ENCODE data around the gene TNFSF9.
"Not testable (repeated sequence)": the region's sequence is repeated elsewhere in the genome, so short reads cannot be mapped to it uniquely, and the experiment has no call there.

Gene TNFSF9

DNA sequence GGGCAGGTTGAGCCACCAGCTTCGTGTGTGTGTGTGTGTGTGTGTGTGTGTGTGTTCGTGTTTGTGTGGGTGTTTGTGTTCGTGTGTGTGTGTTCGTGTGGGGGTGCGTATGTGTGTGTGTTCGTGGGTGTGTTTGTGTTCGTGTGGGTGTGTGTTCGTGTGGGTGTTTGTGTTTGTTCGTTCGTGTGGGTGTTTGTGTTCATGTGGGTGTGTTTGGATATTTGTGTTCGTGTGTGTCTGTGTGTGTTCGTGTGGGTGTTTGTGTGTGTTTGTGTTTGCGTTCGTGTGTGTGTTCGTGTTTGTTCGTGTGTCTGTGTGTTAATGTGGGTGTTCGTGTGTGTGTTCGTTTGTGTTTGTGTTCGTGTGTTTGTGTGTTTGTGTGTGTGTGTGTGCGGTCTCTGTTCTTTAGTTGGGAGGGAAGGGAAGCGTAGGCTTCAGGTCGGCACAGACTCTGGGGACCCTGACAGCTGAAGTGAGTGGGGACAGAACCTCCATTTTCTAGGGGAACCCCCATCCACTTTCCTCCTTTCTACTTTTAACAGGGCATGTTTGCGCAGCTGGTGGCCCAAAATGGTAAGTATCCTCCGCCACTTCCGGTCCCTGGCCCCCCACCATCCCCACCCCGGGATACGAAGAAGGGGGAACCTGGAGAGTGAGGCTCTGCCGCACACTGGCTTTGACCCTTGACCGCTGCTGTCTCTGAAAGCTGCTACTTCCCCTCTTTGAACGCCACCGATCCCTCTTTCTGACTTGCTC, 1.6 kb downstream of the TNFSF9 start:
- no peak for DNase-seq (ENCODE audit: low read depth in 2 of 2)

DNA sequence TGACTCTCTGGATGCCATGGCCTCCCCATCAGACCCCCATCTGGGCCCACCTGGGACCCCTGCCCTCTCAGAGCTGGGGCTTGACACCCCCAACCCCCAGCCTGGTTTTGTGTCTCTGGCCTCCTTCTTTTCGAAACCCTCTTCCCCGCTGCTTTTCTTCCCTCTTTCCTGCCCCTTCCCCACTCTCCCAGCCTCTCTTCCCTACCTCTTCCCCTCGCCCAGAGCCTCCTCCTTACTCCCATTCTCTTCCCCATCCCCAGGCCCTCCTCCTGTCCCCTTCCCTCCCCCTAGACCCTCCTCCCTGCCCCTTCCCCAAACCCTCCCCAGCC, 2.1 kb downstream of the TNFSF9 start:
- no peak for DNase-seq (ENCODE audit: low read depth in 2 of 2)

DNA sequence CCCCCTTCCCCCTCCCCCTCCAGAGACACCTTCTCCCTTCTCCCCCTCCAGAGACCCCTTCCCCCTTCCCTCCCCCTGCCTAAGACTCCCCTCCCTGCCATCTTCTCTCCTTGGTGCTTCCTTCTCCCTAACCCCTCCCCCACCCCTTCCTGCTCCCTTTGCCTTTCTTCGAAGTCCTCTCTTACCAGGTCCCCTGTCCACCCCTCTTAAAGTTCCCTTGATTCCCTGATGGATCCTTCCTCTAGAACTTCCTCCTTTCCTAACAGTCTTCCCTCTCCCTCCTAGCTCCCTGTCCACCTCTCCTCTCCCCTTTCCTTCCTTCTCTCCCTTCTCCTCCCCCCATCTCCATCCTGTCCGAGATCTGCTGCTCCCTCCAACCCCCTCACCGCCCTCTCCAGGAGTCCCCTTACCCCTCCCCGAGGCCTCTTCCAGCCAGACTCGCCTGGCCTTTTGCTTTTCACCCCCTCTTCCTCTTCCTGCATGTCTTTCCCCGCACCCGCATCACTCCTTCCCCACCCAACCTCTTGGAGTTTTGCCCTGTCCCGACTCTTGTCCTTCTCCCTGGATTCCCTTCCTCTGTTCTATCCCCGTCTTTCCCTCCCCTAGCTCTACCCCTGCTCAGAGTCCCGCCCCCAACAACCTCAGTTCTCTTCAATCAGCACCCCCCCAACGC, 3.1 kb downstream of the TNFSF9 start:
- DNase-seq (ENCODE audit: low read depth in 2 of 2) = no peak

DNA sequence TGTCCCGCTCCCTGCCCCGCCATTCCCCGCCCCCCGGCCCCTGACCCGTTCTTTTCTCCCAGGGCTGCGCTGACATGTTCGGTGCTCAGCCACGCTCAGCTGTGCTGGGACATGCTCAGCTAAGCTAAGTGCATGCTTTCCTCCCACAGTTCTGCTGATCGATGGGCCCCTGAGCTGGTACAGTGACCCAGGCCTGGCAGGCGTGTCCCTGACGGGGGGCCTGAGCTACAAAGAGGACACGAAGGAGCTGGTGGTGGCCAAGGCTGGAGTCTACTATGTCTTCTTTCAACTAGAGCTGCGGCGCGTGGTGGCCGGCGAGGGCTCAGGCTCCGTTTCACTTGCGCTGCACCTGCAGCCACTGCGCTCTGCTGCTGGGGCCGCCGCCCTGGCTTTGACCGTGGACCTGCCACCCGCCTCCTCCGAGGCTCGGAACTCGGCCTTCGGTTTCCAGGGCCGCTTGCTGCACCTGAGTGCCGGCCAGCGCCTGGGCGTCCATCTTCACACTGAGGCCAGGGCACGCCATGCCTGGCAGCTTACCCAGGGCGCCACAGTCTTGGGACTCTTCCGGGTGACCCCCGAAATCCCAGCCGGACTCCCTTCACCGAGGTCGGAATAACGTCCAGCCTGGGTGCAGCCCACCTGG, 3.7 kb downstream of the TNFSF9 start:
- DNase-seq (ENCODE audit: low read depth in 2 of 2) = no peak

DNA sequence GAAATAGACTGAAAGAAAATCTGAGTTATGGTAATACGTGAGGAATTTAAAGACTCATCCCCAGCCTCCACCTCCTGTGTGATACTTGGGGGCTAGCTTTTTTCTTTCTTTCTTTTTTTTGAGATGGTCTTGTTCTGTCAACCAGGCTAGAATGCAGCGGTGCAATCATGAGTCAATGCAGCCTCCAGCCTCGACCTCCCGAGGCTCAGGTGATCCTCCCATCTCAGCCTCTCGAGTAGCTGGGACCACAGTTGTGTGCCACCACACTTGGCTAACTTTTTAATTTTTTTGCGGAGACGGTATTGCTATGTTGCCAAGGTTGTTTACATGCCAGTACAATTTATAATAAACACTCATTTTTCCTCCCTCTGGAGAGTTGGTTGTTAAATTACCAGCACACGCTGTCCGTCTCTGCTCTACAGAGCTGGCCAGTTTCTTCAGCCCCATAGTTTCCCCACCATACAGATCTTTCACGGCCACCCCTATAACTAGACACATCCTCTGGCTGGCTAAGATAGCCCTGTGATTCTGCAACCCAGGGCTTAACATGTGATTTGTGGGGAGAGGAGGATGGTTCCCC, 4.8 kb downstream of the TNFSF9 start:
- DNase-seq (ENCODE audit: low read depth in 2 of 2) = no peak

DNA sequence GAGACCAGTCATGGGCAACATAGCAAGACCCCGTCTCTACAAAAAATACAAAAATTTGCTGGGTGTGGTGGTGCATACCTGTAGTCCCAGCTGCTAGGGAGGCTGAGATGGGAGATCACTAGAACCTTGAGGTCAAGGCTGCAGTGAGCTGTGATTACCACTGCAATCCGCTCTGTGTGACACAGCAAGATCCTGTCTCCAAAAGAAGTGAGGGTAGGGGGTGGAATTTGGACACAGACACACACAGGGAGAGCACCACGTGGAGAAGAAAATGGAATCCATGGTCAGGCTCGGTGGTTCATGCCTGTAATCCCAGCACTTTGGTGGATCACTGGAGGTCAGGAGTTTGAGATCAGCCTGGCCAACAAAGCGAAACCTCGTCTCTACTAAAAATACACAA, 8.7 kb downstream of the TNFSF9 start:
- no peak for DNase-seq (ENCODE audit: low read depth in 2 of 2)

DNA sequence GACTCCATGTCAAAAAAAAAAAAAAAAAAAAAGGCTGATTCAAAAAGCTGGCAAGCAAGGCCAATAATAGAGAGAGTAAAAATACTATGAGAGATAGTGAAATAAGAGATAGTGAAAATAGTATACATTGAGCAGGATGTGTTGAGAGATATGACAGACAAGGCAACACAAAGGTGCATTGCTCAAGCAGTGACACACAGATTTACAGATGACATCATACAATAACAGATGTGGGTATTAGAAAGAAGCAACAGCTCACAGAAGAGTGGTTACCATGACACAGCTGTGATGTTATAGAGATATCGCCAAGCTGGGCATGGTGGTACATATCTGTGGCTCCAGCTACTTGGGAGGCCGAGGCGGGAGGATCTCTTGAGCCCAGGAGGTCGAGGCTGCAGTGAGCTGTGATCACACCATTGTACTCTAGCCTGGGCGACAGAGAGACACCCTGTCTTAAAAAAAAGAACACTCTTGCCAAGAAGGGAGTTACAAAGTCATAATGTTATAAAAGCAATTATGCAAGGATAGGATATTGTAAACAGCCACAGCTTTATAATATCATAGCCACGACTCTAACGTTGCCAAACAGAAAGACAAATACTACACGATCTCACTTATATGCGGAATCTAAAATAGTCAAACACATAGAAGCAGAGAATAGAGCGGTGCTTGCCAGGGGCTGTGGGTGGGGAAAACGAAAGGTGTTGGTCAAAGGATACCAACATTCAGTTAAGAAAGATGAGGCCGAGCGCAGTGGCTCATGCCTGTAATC, 10.3 kb downstream of the TNFSF9 start:
- no peak for DNase-seq (ENCODE audit: low read depth in 2 of 2)

DNA sequence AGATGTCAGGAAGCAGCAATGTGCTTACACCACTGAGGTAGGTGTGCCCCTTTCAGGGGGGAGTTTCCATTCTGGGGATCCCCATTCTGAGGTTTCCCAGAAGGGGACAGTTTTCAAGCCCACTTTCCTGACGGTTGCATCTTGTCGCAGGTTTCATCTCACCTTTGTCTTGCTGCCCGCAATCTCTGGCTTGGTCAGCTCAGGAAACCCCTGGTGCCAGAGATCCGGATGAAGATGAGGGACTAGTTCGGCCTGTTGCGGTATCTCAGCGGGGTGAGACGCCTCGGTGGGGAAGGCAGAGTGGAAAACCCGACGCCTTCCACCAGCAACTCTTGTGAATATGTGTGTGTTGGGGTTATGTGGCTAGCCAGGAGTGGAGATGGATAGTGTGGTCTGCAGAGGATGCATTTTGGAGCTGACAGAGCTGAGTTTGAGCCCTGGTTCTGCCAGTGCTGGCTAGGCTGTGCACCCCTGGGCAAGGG, 13.1 kb downstream of the TNFSF9 start:
- DNase-seq (ENCODE audit: low read depth in 2 of 2) = no peak

DNA sequence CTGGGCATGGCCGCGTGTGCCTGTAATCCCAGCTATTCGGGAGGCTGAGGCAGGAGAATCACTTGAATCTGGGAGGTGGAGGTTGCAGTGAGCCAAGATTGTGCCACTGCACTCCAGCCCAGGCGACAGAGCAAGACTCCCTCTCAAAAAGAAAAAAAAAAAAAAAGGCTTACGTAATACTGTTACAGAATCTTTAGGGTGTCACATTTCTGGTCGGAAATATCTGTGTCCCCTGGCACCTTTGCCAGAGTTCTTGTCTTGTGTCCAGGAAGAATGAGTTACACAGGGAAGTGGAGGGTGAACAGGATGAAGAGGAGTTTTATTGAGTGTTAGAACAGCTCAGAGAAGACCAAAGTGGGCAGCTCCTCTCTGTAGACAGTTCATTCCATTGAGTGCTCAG, 19.9 kb downstream of the TNFSF9 start:
- DNase-seq (ENCODE audit: low read depth in 2 of 2) = not testable (repeated sequence)

DNA sequence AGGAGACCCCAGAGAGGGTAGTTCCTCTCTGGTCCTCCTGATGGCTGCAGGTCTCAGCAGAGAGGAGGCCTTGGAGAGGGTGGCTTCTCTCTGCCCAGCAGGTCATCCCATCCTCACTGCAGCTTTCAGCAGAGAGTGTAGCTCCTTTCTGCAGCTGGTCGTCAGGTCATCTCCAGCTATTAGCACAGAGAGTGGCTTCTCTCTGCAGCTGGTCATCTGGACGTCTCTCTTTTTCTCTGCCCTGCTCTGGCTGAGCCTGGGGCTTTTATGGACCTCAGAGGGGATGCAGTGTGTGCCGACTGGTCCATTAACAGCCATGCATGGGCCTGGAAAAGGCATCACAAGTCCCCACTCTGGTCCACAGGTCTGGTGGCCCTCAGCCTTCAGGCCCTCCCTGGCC, 20.3 kb downstream of the TNFSF9 start:
- DNase-seq (ENCODE audit: low read depth in 2 of 2) = no peak

DNA sequence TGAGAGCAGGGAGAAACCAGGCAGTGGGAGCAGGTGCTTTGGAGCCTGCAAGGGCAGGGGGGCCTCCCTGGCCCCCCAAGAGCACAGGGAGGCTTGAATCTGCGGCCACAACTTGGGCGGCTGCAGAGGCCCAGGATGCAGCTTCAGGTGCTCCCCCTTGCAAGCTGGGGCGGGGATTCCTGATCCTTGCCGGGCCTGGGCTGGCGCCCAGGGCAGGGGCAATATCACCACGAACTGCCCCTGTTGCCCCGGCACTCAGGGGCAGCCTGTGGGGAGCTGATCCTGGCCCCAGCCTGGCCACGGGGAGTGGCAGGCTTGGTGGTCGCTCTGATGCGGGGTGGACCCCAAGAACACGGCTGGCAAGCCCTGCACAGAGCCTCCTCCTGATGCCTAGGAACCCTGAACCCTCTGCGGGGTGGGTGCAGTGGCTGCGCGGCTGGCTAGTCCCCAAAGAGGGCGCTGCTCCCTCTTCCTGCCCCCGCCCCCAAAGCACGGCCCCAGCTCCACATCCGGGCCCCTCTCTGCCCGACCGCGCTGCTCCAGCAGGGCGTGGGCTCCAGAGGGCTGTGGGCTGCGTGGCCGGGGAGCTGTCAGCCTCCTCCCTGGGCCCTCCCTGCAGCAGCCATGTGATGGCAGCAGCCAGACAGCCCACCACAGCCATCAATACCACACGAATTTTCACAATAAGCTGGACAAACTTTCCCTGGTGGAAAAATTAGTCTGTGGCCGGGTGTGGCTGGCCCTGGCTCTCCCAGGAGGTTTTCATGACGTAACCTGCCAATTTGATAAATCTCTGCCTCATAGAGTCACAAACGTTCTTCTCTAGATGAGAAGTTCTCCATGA, 21.0 kb downstream of the TNFSF9 start:
- no peak for DNase-seq (ENCODE audit: low read depth in 2 of 2)

DNA sequence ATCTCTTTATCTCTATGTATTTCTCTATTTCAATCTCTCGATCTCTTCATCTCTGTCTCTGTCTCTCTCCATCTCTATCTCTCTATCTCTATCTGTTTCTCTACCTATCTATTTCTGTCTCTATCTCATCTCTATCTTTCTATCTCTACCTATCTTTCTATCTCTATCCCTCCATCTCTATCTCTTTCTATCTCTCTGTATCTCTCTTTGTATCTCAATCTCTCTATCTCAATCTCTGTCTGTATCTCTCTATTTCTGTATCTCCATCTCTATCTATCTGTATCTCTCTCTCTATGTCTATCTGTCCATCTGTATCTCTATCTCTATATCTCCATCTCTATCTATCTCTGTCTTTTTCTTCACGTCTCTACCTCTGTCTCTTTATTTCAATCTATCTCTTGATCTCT, 25.2 kb downstream of the TNFSF9 start:
- DNase-seq (ENCODE audit: low read depth in 2 of 2) = no peak

DNA sequence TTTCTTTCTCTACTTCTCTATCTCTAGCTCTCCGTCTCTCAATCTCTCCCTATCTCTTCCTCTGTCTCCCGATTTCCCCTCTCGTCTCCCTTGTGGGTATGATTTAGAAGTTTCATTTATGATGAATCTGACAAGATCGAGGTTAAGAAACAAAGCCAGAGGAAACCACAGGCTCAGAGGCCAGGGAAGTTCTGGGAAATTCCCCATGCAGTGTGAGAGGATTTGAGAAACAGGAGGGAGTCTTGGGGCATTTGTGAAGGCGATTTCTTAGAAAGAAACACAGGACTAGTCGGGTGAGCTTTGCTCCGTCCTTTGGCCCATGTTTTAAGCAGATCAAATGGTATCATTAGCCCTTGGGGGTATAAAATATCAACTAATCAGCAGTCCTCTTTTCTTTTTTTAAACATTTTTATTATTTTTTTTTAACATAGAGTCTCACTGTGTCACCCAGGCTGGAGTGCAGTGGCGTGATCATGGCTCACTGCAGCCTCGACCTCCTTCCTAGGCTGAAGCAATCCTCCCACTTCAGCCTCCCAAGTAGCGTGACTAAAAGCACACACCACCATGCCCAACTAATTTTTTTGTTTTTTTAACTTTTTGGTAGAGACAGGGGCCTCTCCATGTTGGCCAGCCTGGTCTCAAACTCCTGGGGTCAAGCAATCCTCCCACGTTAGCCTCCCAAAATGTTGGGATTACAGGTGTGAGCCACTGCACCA, 25.8 kb downstream of the TNFSF9 start:
- DNase-seq (ENCODE audit: low read depth in 2 of 2) = no peak

DNA sequence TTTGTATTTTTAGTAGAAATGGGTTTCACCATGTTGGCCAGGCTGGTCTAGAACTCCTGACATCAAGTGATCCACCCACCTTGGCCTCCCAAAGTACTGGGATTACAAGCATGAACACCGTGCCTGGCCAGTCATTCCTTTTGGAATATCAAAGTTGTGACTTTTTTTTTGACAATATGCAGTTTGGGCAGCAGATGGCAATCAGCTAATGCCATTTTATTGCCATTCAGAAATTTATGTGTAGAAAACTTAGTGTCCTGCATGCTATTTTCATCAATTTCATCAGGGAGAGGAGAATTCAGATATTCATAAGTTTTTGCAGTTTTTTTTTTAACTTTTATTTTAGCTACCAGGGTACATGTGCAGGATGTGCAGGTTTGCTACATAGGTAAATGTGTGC, 31.6 kb downstream of the TNFSF9 start:
- not testable (repeated sequence) for DNase-seq (ENCODE audit: low read depth in 2 of 2)

DNA sequence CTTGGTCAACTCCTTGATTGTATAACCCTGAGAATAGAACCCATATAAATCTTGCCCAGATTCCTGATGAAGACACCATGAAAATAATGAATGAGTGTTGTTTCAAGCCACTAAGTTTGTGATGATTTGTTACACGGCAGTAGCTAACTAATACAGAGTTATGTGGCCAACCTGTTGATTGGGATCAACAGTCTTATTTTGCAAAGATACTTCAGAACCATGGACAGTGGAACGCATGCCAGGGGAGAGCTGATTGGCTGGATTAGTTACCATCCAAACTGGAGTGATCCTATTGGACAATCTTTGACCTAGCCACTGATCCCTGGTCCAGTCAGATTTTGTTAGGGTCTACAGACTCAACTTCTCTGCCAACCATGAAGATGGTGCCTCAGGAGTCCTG, 33.6 kb downstream of the TNFSF9 start:
- no peak for DNase-seq (ENCODE audit: low read depth in 2 of 2)

DNA sequence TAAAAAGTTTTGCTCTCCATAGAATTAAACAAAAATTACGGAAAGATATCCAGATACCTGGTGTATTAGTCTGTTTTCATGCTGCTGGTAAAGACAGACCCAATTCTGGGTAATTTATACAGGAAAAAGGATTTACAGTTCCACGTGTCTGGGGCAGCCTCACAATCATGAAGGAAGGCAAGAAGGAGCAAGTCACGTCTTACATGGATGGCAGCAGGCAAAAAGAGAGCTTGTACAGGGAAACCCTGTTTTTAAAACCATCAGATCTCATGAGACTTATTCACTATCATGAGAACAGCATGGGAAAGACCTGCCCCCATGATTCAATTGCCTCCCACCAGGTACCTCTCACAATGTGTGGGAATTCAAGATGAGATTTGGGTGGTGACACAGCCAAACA, 35.9 kb downstream of the TNFSF9 start:
- DNase-seq (ENCODE audit: low read depth in 2 of 2) = not testable (repeated sequence)

DNA sequence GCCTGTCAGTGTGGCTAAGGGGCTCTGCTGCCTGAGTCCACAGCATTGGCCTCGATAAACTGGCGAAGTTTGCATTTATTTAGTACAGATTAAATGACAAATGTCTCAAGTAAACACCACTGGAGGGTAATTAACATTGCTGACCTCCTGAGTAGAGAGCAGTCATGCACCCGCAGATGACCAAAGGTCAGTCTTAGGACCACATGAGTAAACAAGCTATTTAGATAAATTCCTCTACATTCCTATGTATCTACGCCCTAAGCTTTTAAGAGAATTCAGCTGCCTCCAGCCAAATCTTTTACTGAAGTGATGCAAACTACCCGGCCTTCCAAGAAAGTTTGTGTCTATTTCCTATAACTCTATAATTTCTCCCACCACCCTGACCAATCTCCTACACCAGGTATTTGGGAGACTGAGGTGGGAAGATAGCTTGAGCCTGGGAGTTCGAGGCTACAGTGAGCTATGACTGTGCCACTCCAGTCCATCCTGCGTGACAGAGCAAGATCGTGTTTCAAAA, 37.2 kb downstream of the TNFSF9 start:
- DNase-seq (ENCODE audit: low read depth in 2 of 2) = no peak

DNA sequence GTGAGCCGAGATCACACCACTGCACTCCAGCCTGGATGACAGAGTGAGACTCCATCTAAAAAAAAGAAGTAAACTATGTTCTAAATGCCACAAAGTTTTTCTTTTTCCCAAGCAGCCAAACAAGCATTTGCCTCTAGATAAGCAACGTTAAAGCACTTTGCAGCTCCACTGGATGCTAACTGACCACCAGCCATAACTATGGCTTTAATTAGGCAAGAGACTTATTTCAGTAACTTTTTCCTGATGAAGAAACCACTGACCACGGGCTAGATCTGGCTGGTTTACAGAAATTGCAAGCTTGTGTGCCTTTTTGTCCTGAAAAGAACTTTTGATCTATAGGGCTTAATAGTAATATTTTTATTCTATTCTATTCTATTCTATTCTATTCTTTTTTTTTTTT, 38.0 kb downstream of the TNFSF9 start:
- DNase-seq (ENCODE audit: low read depth in 2 of 2) = no peak

DNA sequence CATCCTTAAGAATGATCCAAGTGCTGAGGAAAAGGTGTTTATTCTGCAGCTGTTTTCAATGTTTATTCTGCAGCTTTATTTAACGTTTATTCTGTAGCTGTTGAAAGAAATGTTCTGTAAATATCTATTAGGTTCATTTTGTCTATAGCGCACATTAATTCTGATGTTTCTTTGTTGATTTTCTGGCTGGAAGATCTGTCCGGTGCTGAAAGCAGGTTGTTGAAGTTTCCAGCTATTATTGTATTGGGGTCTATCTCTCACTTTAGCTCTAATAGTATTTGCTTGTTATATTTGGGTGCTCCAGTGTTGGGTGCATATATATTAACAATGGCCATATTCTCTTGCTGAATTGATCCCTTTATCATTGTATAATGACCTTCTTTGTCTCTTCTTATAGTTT, 39.9 kb downstream of the TNFSF9 start:
- DNase-seq (ENCODE audit: low read depth in 2 of 2) = no peak

DNA sequence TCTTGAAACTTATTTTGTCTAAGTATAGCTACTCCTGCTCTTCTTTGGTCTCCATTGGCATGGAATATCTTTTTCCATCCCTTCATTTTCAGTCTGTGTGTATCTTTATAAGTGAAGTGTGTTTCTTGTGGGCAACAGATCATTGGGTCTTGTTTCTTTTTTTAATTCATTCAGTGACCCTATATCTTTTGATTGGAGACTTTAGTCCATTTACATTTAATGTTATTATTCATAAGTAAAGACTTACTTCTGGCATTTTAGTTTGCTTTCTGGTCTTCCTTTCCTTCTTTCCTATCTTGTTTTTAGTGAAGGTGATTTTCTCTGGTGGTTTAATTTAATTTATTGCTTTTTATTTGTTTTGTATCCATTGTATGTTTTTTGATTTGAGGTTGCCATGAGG, 40.3 kb downstream of the TNFSF9 start:
- DNase-seq (ENCODE audit: low read depth in 2 of 2) = no peak
